ENCODE measurements around the gene GPX2. TPM values are rescaled to one million over a fixed set of nuclear protein-coding genes. Genes with fewer than 3 reads are reported as not detected.
A peak's percentile ranks its signal among the peaks of the same experiment; 100 is the strongest.

Gene GPX2
- total RNA-seq, 1 experiment from 2014 or later: 4.3 TPM

GRCh38 chr14:64938972-64939816 is 3.4 kb downstream of the GPX2 start:
- no peaks in the 10 kb centered on the region for H3K9me2 ChIP-seq (replicated peaks; ENCODE audit: low read length)
- no peaks in the 10 kb centered on the region for H3K79me2 ChIP-seq (ENCODE audit: low read length)
- peaks cover 2% of the 10 kb centered on the region; the same call in 1 of the 2 replicates for H3K36me3 ChIP-seq (ENCODE audit: low read depth, low read length)
- intact Hi-C loops (cut with micrococcal nuclease): no loop called here
- BruUV-seq (replicated peaks): no TSS peak
- no peaks in the 10 kb centered on the region for H3F3A ChIP-seq (ENCODE audit: low read length, unreplicated experiment)
- ATAC-seq (no peak), DNase-seq (no peak)
- H3K4me1 ChIP-seq (ENCODE audit: insufficient read depth, low read length): peaks cover 5% of the 10 kb centered on the region; the same call in 1 of the 2 replicates
- no peak overlapping the region for H3K4me3 ChIP-seq (ENCODE audit: low read length)
- H3K4me2 ChIP-seq (ENCODE audit: low read length): no peak overlapping the region
- ChIA-PET POLR2A (ENCODE audit: unreplicated experiment) (no interaction called here), CTCF (no interaction called here)
- TF ChIP-seq CTCF (conservative IDR thresholded peaks at IDR 0.05; ENCODE audit: low read depth, low read length) (no peak), EZH2 (IDR thresholded peaks at IDR 0.05; ENCODE audit: low read length, unreplicated experiment) (no peak), EZH2phosphoT487 (IDR thresholded peaks at IDR 0.05; ENCODE audit: borderline replicate concordance, low read length) (no peak)
- no peak overlapping the region for H3K27ac ChIP-seq (ENCODE audit: low read length)
- no peak overlapping the region for H3K9ac ChIP-seq (ENCODE audit: low read length)
- no peaks in the 10 kb centered on the region for H3K27me3 ChIP-seq (ENCODE audit: low read length)
- no peaks in the 10 kb centered on the region for H3K9me3 ChIP-seq (ENCODE audit: low read length)
- H2AFZ ChIP-seq (ENCODE audit: low read length): no peak overlapping the region
- H4K20me1 ChIP-seq (ENCODE audit: low read length): no peaks in the 10 kb centered on the region

- Histone ChIP-seq H3K9me3 (ENCODE audit: low read length) (no peaks in the 10 kb centered on the region), H3K9me2 (replicated peaks; ENCODE audit: low read length) (no peaks in the 10 kb centered on the region), H3K4me3 (ENCODE audit: low read length) (no peak overlapping the region), H2AFZ (ENCODE audit: low read length) (no peak overlapping the region), H4K20me1 (ENCODE audit: low read length) (no peaks in the 10 kb centered on the region), H3K27me3 (ENCODE audit: low read length) (no peaks in the 10 kb centered on the region), H3F3A (ENCODE audit: low read length, unreplicated experiment) (no peaks in the 10 kb centered on the region), H3K36me3 (ENCODE audit: low read depth, low read length) (peaks cover 7% of the 10 kb centered on the region; the same call in 1 of the 2 replicates), H3K79me2 (ENCODE audit: low read length) (no peaks in the 10 kb centered on the region), H3K4me1 (ENCODE audit: insufficient read depth, low read length) (peaks cover 5% of the 10 kb centered on the region; the same call in 1 of the 2 replicates), H3K9ac (ENCODE audit: low read length) (no peak overlapping the region), H3K27ac (ENCODE audit: low read length) (no peak overlapping the region), H3K4me2 (ENCODE audit: low read length) (no peak overlapping the region)
- DNase-seq: peak; percentile 52
- ATAC-seq: peak; percentile 74
- TF ChIP-seq CTCF (conservative IDR thresholded peaks at IDR 0.05; ENCODE audit: low read depth, low read length) (peak; percentile 66), EZH2phosphoT487 (IDR thresholded peaks at IDR 0.05; ENCODE audit: borderline replicate concordance, low read length) (no peak), EZH2 (IDR thresholded peaks at IDR 0.05; ENCODE audit: low read length, unreplicated experiment) (no peak)
- no TSS peak for BruUV-seq (replicated peaks)
- ChIA-PET POLR2A (ENCODE audit: unreplicated experiment) (no interaction called here), CTCF (no interaction called here)
- intact Hi-C loops (cut with micrococcal nuclease): loop anchor here (1.0 kb wide), 1 partner anchor 45 kb away; no protein-coding TSS in a partner anchor
Observed at GRCh38 chr14:64937821-64938193, 4.7 kb downstream of the GPX2 start.

Data from PC-3 (cell line).